Upper lobe of left lung (tissue), 4 donors: ENCODE results near the gene CCDC197.

Experiments used
- CTCF ChIP-seq, 6 experiments: fragments of 450-650 bp in 4 of 6; fragments of 200-600 bp in 2 of 6; sonication (generic) in 2 of 6; IDR thresholded peaks; one replicate each; pipeline ENCODE4 v1.5.1; 2016 to 2019; ENCODE audit warnings: antibody characterized with exemption in 6 of 6
- EP300 ChIP-seq, 4 donors: sonication (generic); formaldehyde crosslinking; IDR thresholded peaks; one replicate each; pipeline ENCODE4 v1.5.1; 2017; ENCODE audit warnings: antibody characterized with exemption in 4 of 4, control low read depth in 2 of 4
- POLR2AphosphoS5 ChIP-seq, 2 donors: sonication (generic); formaldehyde crosslinking; IDR thresholded peaks; one replicate each; pipeline ENCODE4 v1.5.1; 2017; ENCODE audit warnings: antibody characterized with exemption in 2 of 2

GRCh38 chr14:94051115-94051514, 54.0 kb downstream of the CCDC197 start:
- TF ChIP-seq CTCF (IDR thresholded peaks at IDR 0.05), result peak in 2 of 6 experiments; percentile 7 to 9
- TF ChIP-seq POLR2AphosphoS5 (IDR thresholded peaks at IDR 0.05), result no peak
- TF ChIP-seq EP300 (IDR thresholded peaks at IDR 0.05), result no peak
